RWPE2 (cell line): ENCODE results near the gene FBXL7.

ENCODE experiments used
- ATAC-seq: fragments of 200-7000 bp; cut with Tn5 transposase; 3 replicates; pipeline ENCODE4 v1.9.1; 2021; ENCODE audit warnings: low read depth
- DNase-seq: peaks from one replicate; pipeline ENCODE4 v3.0.0-alpha.2; 2020; ENCODE audit warnings: low spot score
- H3K27ac ChIP-seq: fragments of 450-650 bp; 2 replicates; pipeline ENCODE4 v1.5.1; 2017; ENCODE audit warnings: mild to moderate bottlenecking; ENCODE audit not compliant: poor library complexity, severe bottlenecking
- H3K27me3 ChIP-seq: fragments of 250-450 bp; sonication (Bioruptor Pico); 2 replicates; pipeline ENCODE4 v1.5.1; 2021; ENCODE audit warnings: mild to moderate bottlenecking, moderate library complexity; ENCODE audit not compliant: insufficient read depth, poor library complexity, severe bottlenecking
- H3K36me3 ChIP-seq: fragments of 250-450 bp; sonication (Bioruptor Pico); 2 replicates; pipeline ENCODE4 v1.5.1; 2020; ENCODE audit warnings: low read depth, mild to moderate bottlenecking, moderate library complexity
- H3K4me1 ChIP-seq: fragments of 250-450 bp; sonication (Bioruptor Pico); 2 replicates; pipeline ENCODE4 v1.5.1; 2021; ENCODE audit warnings: mild to moderate bottlenecking, moderate library complexity; ENCODE audit not compliant: insufficient read depth, poor library complexity, severe bottlenecking
- H3K4me3 ChIP-seq: fragments of 250-450 bp; sonication (Bioruptor Pico); 2 replicates; pipeline ENCODE4 v1.5.1; 2021; ENCODE audit warnings: mild to moderate bottlenecking, moderate library complexity; ENCODE audit not compliant: severe bottlenecking
- H3K9me3 ChIP-seq: fragments of 250-450 bp; sonication (Bioruptor Pico); 2 replicates; pipeline ENCODE4 v1.5.1; 2021; ENCODE audit warnings: mild to moderate bottlenecking, moderate library complexity; ENCODE audit not compliant: severe bottlenecking
- TF ChIP-seq, protein P1 (sequence below): fragments of 450-650 bp; IDR thresholded peaks from one replicate; pipeline ENCODE4 v1.5.1; 2017; ENCODE audit warnings: mild to moderate bottlenecking, moderate library complexity; ENCODE audit not compliant: poor library complexity, severe bottlenecking

The FBXL7 gene

GRCh38 chr5:15844253-15844652 is 344.3 kb downstream of the FBXL7 start:
- no peaks in the 10 kb centered on the region for H3K9me3 ChIP-seq
- ATAC-seq (no peak), DNase-seq (no peak)
- TF ChIP-seq, protein P1, sequence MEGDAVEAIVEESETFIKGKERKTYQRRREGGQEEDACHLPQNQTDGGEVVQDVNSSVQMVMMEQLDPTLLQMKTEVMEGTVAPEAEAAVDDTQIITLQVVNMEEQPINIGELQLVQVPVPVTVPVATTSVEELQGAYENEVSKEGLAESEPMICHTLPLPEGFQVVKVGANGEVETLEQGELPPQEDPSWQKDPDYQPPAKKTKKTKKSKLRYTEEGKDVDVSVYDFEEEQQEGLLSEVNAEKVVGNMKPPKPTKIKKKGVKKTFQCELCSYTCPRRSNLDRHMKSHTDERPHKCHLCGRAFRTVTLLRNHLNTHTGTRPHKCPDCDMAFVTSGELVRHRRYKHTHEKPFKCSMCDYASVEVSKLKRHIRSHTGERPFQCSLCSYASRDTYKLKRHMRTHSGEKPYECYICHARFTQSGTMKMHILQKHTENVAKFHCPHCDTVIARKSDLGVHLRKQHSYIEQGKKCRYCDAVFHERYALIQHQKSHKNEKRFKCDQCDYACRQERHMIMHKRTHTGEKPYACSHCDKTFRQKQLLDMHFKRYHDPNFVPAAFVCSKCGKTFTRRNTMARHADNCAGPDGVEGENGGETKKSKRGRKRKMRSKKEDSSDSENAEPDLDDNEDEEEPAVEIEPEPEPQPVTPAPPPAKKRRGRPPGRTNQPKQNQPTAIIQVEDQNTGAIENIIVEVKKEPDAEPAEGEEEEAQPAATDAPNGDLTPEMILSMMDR = no peak
- no peak overlapping the region for H3K4me3 ChIP-seq
- no peaks in the 10 kb centered on the region for H3K4me1 ChIP-seq
- H3K27me3 ChIP-seq = no peaks in the 10 kb centered on the region
- H3K36me3 ChIP-seq = no peaks in the 10 kb centered on the region
- no peak overlapping the region for H3K27ac ChIP-seq

DNA sequence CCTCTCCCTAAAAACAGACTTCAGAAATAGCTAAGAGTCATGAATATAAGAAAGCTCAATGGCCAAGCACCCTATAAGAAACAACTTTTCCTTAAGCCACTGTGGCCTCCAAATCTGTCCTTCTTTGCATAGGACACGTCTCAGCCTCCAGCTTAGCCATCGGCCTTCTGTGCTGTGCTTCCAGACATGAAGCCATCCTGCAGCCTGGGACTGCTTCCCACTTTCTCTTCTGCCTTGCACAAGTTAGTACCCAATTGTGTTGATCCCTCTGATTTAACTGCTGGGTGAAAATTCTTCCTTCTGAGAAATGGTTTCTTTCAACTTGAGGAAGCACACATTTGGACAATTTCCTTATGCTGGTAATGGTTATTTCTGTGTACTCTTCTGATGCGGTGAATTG is 344.9 kb downstream of the FBXL7 start:
- TF ChIP-seq, protein P1 = no peak
- Histone ChIP-seq H3K36me3 (no peaks in the 10 kb centered on the region), H3K9me3 (no peaks in the 10 kb centered on the region), H3K27ac (no peak overlapping the region), H3K27me3 (no peaks in the 10 kb centered on the region), H3K4me1 (no peaks in the 10 kb centered on the region), H3K4me3 (no peak overlapping the region)
- no peak for DNase-seq
- no peak for ATAC-seq

- TF ChIP-seq, protein P1 = no peak
- ATAC-seq = no peak
These were observed 350.6 kb downstream of the FBXL7 start for GRCh38 chr5:15850536-15850935.

GRCh38 chr5:15850939-15851341 is 351.0 kb downstream of the FBXL7 start:
- no peaks in the 10 kb centered on the region for H3K9me3 ChIP-seq
- no peak overlapping the region for H3K27ac ChIP-seq
- TF ChIP-seq, protein P1 = no peak
- ATAC-seq (no peak), DNase-seq (no peak)
- H3K36me3 ChIP-seq = no peaks in the 10 kb centered on the region
- no peaks in the 10 kb centered on the region for H3K27me3 ChIP-seq
- H3K4me1 ChIP-seq = no peaks in the 10 kb centered on the region
- H3K4me3 ChIP-seq = no peak overlapping the region

More at GRCh38 chr5:15850536-15850935, 350.6 kb downstream of the FBXL7 start:
- Histone ChIP-seq H3K27ac (no peak overlapping the region), H3K4me3 (no peak overlapping the region), H3K9me3 (no peaks in the 10 kb centered on the region), H3K4me1 (no peaks in the 10 kb centered on the region), H3K36me3 (no peaks in the 10 kb centered on the region), H3K27me3 (no peaks in the 10 kb centered on the region)
- no peak for DNase-seq

- TF ChIP-seq, protein P1 = no peak
- Histone ChIP-seq H3K9me3 (no peaks in the 10 kb centered on the region), H3K27me3 (no peaks in the 10 kb centered on the region), H3K4me1 (no peaks in the 10 kb centered on the region), H3K27ac (no peak overlapping the region), H3K4me3 (no peak overlapping the region), H3K36me3 (no peaks in the 10 kb centered on the region)
- ATAC-seq = no peak
- no peak for DNase-seq
These were observed 352.2 kb downstream of the FBXL7 start for GRCh38 chr5:15852217-15852616.
